OCI-LY3 (cell line): ENCODE results near the gene MBTPS2.

ENCODE experiments used
- H2AFZ ChIP-seq: fragments of 200-600, 300-600 bp; shearing (Covaris generic); 2 replicates; pipeline ENCODE4 v1.6.0; 2014; ENCODE audit warnings: antibody characterized with exemption, low read depth, low read length
- H3K27ac ChIP-seq: fragments of 200-600, 300-600 bp; sonication (generic); 2 replicates; pipeline ENCODE4 v1.5.1; 2014; ENCODE audit warnings: mild to moderate bottlenecking, low read length, moderate library complexity, mixed read lengths
- H3K27me3 ChIP-seq: fragments of 200-600, 300-600 bp; sonication (generic); 2 replicates; pipeline ENCODE4 v1.6.1; 2014; ENCODE audit warnings: low read depth, low read length, mixed read lengths
- H3K36me3 ChIP-seq: fragments of 200-600, 300-600 bp; sonication (generic); replicated peaks from 2 replicates; pipeline ENCODE3; 2014; ENCODE audit warnings: low read depth, low read length, mixed read lengths
- H3K4me1 ChIP-seq: fragments of 300-600, 200-600 bp; sonication (generic); 2 replicates; pipeline ENCODE4 v1.6.1; 2014; ENCODE audit warnings: low read length, mixed read lengths
- H3K4me2 ChIP-seq: fragments of 200-600, 300-600 bp; sonication (generic); 2 replicates; pipeline ENCODE4 v1.6.1; 2014; ENCODE audit warnings: low read length, mixed read lengths
- H3K4me3 ChIP-seq: fragments of 300-600, 200-600 bp; sonication (generic); 2 replicates; pipeline ENCODE4 v1.5.1; 2014; ENCODE audit warnings: antibody characterized with exemption, mild to moderate bottlenecking, low read length, moderate library complexity
- H3K79me2 ChIP-seq: fragments of 300-600, 200-600 bp; shearing (Covaris generic); 2 replicates; pipeline ENCODE4 v1.6.1; 2014; ENCODE audit warnings: mild to moderate bottlenecking, low read length, mixed read lengths
- H3K9ac ChIP-seq: fragments of 300-600, 200-600 bp; shearing (Covaris generic); 2 replicates; pipeline ENCODE4 v1.6.0; 2014; ENCODE audit warnings: mild to moderate bottlenecking, low read length, moderate library complexity
- H3K9me3 ChIP-seq: fragments of 200-600, 300-600 bp; shearing (Covaris generic); 2 replicates; pipeline ENCODE4 v1.6.1; 2014; ENCODE audit warnings: low read length, mixed read lengths; ENCODE audit not compliant: insufficient read depth
- H4K20me1 ChIP-seq: fragments of 200-600, 300-600 bp; sonication (generic); 2 replicates; pipeline ENCODE4 v1.6.1; 2016; ENCODE audit warnings: low read length, mixed read lengths; ENCODE audit not compliant: insufficient read depth
- CTCF ChIP-seq: fragments of 200-600, 300-600 bp; sonication (generic); IDR thresholded peaks from 2 replicates; pipeline ENCODE4 v1.5.1; 2014; ENCODE audit warnings: antibody characterized with exemption, low read length, low read depth
- EZH2phosphoT487 ChIP-seq: fragments of 200-600 bp; shearing (Covaris generic); IDR thresholded peaks from 2 replicates; pipeline ENCODE4 v1.6.1; 2018; ENCODE audit warnings: antibody characterized with exemption, mixed run types, low read depth

Gene MBTPS2

DNA sequence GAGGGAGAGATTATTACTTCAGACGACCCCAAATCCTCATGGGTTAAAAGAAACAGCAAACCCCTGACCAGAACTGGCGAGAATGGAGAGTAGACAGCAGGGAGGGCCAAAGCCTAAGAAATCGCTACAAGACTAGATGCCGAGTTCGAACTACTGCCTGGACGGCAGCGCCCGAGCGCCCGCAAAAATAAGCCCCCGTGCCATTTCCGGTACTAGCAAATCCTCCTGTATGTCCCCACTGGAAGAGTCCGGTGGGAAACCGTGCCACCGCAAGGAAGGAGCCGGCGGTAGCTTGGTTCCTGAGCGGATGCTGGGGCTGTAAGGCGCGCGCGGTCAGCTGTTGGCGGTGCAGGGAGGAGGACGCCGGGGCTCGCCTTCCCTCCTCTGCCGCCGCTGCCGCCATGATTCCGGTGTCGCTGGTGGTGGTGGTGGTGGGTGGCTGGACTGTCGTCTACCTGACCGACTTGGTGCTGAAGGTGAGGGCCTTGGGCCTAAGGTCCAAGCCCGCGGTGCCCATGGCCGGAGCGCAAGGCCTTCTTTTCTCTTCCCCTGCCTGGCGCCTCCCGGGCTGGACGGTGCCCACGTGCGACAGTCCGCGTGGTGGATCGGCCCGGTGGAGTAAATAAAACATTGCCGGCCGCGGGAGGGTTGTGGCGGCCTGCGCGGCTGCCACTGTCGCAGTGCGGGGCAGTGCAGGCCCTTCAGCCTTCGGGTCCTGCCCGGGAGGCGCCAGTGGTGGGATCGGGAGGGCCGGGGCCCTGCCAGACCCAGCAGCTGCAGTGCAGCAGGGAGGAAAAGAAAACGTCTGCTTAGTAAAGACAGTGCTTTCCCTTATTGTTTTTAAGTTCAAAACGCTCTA lies at the start of gene MBTPS2:
MBTPS2 (plus strand) TSS at position 284 of the 859 bp plus-strand sequence; CDS start at position 402, 118 bp downstream.
- H3K79me2 ChIP-seq = peaks cover 16% of the 10 kb centered on the region
- H3K4me3 ChIP-seq = peak within 1 kb of the TSS; percentile 84
- TF ChIP-seq CTCF = peak; percentile 32
- TF ChIP-seq EZH2phosphoT487 = no peak
- peak within 1 kb of the TSS; percentile 93 for H3K9ac ChIP-seq
- H3K9me3 ChIP-seq = no peaks in the 10 kb centered on the region
- no peaks in the 10 kb centered on the region for H3K36me3 ChIP-seq
- peaks cover 11% of the 10 kb centered on the region; the same call in 1 of the 2 replicates for H3K4me1 ChIP-seq
- H4K20me1 ChIP-seq = no peaks in the 10 kb centered on the region
- peak within 1 kb of the TSS; percentile 94 for H2AFZ ChIP-seq
- peak within 1 kb of the TSS; percentile 62 for H3K27ac ChIP-seq
- no peaks in the 10 kb centered on the region for H3K27me3 ChIP-seq
- H3K4me2 ChIP-seq = peak within 1 kb of the TSS; percentile 98

DNA sequence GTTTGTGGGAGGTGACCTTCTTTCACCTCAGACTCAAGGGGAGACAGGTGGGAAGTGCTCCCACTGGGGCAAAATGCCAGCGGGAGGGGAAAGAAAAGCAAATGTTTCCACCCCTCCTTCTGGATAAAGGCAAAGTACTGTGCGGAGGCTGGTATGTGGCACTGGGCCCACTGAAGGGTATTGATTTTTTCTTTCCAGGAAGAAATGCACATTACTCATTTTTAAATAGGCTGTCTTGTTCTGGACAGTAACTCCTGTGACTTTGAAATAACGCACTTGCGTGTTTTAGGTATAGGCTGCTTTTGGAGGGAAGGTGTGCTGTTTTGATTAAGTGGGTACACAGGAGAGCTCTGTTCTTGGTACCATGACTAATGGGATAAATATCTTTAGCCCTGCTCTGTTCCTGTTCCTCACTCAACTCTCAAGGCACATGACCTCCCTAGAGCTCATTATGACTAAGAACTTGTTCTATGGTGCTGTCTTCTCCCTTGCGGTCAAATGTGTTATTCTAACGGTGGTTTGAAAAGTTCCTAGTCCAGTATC lies 40.7 kb upstream of the MBTPS2 start:
- no peaks in the 10 kb centered on the region for H3K79me2 ChIP-seq
- no peak overlapping the region for H2AFZ ChIP-seq
- no peaks in the 10 kb centered on the region for H4K20me1 ChIP-seq
- peak overlapping the region; percentile 43 for H3K4me3 ChIP-seq
- peak overlapping the region; percentile 69 for H3K4me2 ChIP-seq
- no peak for TF ChIP-seq CTCF
- no peak for TF ChIP-seq EZH2phosphoT487
- H3K9ac ChIP-seq = no peak overlapping the region
- peaks cover 35% of the 10 kb centered on the region for H3K4me1 ChIP-seq
- H3K27ac ChIP-seq = no peak overlapping the region
- no peaks in the 10 kb centered on the region for H3K9me3 ChIP-seq
- no peaks in the 10 kb centered on the region for H3K36me3 ChIP-seq
- H3K27me3 ChIP-seq = no peaks in the 10 kb centered on the region

DNA sequence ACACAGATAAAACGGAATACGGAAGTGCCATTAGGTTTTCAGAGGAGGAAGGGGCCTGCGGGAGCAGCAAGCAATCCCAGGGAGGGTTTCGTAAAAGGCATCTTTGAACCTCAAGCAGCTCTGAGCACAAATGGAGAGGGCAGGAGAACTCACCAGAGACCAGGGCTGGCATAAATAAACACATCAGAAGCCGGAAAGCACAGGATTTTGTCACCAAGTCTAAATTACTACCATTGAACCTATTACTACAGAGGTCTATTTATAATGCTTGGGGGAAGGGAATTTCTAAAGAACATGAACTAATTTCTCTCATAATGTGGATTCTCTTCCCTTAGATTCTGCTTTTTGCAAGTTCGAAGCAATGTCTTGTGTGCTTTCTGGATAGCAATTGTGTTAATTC lies 39.6 kb upstream of the MBTPS2 start:
- no peaks in the 10 kb centered on the region for H3K79me2 ChIP-seq
- no peak overlapping the region for H3K9ac ChIP-seq
- no peaks in the 10 kb centered on the region for H3K27me3 ChIP-seq
- no peaks in the 10 kb centered on the region for H4K20me1 ChIP-seq
- peak overlapping the region; percentile 43 for H3K4me3 ChIP-seq
- H2AFZ ChIP-seq = peak overlapping the region; percentile 73
- TF ChIP-seq EZH2phosphoT487 (no peak), CTCF (no peak)
- peak overlapping the region; percentile 69 for H3K4me2 ChIP-seq
- H3K27ac ChIP-seq = no peak overlapping the region
- H3K4me1 ChIP-seq = peaks cover 35% of the 10 kb centered on the region
- no peaks in the 10 kb centered on the region for H3K36me3 ChIP-seq
- no peaks in the 10 kb centered on the region for H3K9me3 ChIP-seq

DNA sequence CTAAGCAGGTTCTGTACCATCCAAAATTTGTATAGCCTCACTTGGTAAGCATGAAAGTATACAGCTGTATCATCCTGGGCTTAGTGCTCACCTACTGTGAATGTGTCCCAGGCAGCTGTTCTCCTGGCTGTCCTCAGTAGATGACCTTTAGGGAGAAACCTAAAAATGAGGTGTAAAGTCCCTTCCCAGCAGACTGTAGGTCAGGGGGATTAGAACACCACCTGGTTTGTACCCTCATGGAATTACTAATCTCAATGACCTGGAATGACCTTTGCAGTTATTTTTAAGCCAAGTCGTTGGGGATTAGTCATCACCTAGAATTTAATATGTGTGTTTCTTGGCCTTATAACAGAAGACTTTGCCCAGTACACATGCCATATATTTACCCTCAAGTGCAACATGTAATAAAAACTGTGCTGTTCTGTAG lies 39.1 kb upstream of the MBTPS2 start:
- H3K4me2 ChIP-seq = peak overlapping the region; percentile 69
- H3K4me3 ChIP-seq = no peak overlapping the region
- H3K27ac ChIP-seq = no peak overlapping the region
- H4K20me1 ChIP-seq = no peaks in the 10 kb centered on the region
- H3K27me3 ChIP-seq = no peaks in the 10 kb centered on the region
- H3K79me2 ChIP-seq = no peaks in the 10 kb centered on the region
- no peak for TF ChIP-seq EZH2phosphoT487
- TF ChIP-seq CTCF = no peak
- H3K9ac ChIP-seq = no peak overlapping the region
- no peak overlapping the region for H2AFZ ChIP-seq
- H3K36me3 ChIP-seq = no peaks in the 10 kb centered on the region
- H3K4me1 ChIP-seq = peaks cover 35% of the 10 kb centered on the region
- H3K9me3 ChIP-seq = no peaks in the 10 kb centered on the region
